GM18520 (cell line): ENCODE results near the gene TTC39B.
"Not testable (repeated sequence)": the region's sequence is repeated elsewhere in the genome, so short reads cannot be mapped to it uniquely, and the experiment has no call there.

ENCODE experiments used
- ATAC-seq: cut with Tn5 transposase; IDR thresholded peaks from one replicate; pipeline ENCODE4 v1.9.1; 2021; ENCODE audit not compliant: unreplicated experiment

Gene TTC39B

GRCh38 chr9:15268782-15269181 lies 38.2 kb downstream of the TTC39B start:
- ATAC-seq: no peak

- no peak for ATAC-seq
These were observed 38.7 kb downstream of the TTC39B start for GRCh38 chr9:15268317-15268716.

- ATAC-seq: no peak
These were observed 42.1 kb downstream of the TTC39B start for GRCh38 chr9:15264918-15265317.

- ATAC-seq: no peak
These were observed 44.4 kb downstream of the TTC39B start for GRCh38 chr9:15262581-15262980.

GRCh38 chr9:15256426-15256825 lies 50.6 kb downstream of the TTC39B start:
- no peak for ATAC-seq

- ATAC-seq: no peak
These were observed 53.2 kb downstream of the TTC39B start for GRCh38 chr9:15253786-15254185.

GRCh38 chr9:15253197-15253596 lies 53.8 kb downstream of the TTC39B start:
- no peak for ATAC-seq

GRCh38 chr9:15249981-15250380 lies 57.0 kb downstream of the TTC39B start:
- no peak for ATAC-seq

- no peak for ATAC-seq
These were observed 57.8 kb downstream of the TTC39B start for GRCh38 chr9:15249042-15249818.

- ATAC-seq: no peak
These were observed 58.4 kb downstream of the TTC39B start for GRCh38 chr9:15248621-15249020.

- no peak for ATAC-seq
These were observed 58.9 kb downstream of the TTC39B start for GRCh38 chr9:15248081-15248480.

- ATAC-seq: no peak
These were observed 60.3 kb downstream of the TTC39B start for GRCh38 chr9:15246708-15247107.

GRCh38 chr9:15246243-15246642 lies 60.8 kb downstream of the TTC39B start:
- no peak for ATAC-seq

- no peak for ATAC-seq
These were observed 63.0 kb downstream of the TTC39B start for GRCh38 chr9:15244001-15244441.

GRCh38 chr9:15243081-15243480 lies 63.9 kb downstream of the TTC39B start:
- no peak for ATAC-seq

GRCh38 chr9:15240927-15241326 lies 66.1 kb downstream of the TTC39B start:
- no peak for ATAC-seq

GRCh38 chr9:15239816-15240215 lies 67.2 kb downstream of the TTC39B start:
- no peak for ATAC-seq

GRCh38 chr9:15238646-15239045 lies 68.4 kb downstream of the TTC39B start:
- no peak for ATAC-seq

- ATAC-seq: no peak
These were observed 71.4 kb downstream of the TTC39B start for GRCh38 chr9:15235658-15236057.

- ATAC-seq: not testable (repeated sequence)
These were observed 73.0 kb downstream of the TTC39B start for GRCh38 chr9:15233941-15234490.

- ATAC-seq: not testable (repeated sequence)
These were observed 74.2 kb downstream of the TTC39B start for GRCh38 chr9:15232706-15233280.
